GM12874 (cell line): ENCODE results near the gene TMEM207.

Experiments used
- TF ChIP-seq, protein P1 (sequence below): IDR thresholded peaks from 2 replicates; pipeline ENCODE4 v1.5.1; 2011; ENCODE audit warnings: low read depth, mild to moderate bottlenecking, control low read depth, low read length, moderate library complexity; ENCODE audit not compliant: insufficient read depth

TMEM207 gene

DNA sequence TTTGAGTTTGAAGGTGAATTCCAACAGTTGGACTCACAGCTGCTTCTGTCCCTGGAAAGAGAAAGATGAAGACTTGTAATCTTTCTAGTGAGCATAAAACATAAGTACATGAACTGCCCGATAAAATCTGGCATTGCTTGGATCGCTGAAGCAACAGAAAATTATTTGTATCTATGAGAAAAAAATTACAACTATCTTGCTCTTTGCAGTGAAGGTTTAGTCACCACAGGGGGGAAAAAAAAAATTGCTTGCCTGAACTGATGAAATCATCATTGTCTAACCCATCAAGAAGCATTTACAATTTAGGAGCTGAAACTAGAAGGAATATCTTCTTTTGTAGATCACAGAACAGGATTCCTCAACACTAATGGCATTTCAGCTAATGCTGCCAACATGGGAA lies 20.0 kb downstream of the TMEM207 start:
- TF ChIP-seq, protein P1, sequence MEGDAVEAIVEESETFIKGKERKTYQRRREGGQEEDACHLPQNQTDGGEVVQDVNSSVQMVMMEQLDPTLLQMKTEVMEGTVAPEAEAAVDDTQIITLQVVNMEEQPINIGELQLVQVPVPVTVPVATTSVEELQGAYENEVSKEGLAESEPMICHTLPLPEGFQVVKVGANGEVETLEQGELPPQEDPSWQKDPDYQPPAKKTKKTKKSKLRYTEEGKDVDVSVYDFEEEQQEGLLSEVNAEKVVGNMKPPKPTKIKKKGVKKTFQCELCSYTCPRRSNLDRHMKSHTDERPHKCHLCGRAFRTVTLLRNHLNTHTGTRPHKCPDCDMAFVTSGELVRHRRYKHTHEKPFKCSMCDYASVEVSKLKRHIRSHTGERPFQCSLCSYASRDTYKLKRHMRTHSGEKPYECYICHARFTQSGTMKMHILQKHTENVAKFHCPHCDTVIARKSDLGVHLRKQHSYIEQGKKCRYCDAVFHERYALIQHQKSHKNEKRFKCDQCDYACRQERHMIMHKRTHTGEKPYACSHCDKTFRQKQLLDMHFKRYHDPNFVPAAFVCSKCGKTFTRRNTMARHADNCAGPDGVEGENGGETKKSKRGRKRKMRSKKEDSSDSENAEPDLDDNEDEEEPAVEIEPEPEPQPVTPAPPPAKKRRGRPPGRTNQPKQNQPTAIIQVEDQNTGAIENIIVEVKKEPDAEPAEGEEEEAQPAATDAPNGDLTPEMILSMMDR = no peak

DNA sequence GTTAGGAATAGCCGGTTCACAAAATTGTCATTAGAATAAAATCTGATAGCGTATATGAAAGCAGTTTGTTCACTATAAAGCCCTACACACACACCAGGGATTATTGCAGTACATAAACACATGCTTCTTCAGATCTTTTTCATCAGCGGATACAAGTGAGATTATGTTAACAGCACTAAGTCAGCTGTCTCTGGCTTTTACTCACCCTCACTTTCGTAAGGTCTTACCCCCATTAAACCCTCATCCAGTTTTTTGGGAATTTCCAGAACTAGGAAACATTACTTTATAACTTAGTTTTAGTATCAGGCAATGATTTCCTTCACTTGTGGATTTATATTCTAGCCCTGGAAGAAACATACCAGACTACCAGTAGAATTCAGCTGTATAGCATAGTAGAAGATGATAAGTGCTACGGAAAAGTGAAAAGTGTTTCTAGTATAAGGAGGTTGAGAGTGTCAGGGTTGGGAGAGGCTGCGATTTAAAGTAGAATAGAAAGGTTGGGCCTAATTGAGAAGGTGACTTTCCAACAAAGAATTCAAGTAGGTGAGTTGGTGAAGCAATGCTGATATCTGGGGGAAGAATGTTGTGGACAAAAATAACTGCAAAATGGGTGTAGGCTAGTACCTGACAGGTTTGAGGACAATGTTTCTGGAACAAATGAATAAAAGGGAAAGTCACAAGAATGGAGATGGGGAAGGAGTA lies 22.7 kb downstream of the TMEM207 start:
- TF ChIP-seq, protein P1 = no peak

DNA sequence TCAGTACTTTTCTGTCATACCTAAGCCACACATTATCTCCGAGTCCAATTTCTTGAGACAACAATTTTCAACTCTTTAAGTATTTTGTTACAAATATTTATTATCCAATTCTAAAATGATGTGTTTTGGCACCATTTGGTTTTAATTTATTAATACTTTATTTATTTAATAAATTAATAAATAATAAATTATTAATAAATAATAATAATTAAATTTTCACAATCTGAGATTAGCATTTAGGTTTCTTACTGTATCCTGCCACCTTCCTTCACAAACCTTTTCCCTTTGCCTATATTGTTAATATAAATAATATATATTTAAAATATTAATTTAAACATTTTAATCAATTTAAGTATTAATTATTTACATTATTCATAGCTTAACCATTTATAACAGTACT lies 23.9 kb downstream of the TMEM207 start:
- TF ChIP-seq, protein P1 = no peak

DNA sequence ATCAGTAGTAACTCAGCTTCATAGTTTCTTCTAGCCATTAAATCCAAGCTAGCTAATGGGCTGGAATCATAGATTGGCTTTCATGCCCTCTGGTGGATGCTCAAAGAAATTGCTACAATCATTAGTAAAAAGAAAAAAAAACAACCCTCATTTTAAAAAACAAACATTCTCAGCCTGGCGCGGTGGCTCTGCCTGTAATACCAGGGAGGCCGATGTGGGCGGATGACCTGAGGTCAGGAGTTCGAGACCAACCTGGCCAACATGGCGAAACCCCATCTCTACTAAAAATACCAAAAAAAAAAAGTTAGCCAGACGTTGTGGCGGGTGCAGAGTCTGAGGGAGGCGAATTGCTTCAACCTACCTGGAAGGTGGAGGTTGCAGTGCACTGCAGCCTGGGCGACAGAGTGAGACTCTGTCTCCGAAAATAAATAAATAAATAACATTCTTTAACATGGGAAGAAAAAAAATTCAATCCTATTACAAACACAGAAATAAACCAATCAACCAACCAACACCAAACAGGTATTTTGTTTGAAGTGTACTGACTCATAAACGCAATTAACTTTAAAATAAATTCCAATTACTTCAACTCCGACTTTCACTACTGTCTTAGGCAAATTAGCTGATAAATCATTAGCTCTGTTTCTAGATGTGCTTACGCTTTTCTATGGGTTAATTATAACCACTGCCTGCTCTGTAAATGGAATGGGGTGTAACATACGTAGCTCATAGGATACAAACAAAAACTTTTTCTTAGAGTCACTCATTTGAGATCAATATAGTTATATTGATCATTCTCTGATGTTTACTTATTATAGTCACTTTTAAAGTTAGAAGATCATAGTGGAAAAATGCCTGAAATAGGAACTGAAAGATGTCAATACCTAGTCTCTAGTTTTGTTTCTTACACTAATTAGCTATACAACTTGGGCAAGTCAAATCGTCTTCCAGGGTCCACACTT lies 24.9 kb downstream of the TMEM207 start:
- TF ChIP-seq, protein P1 = peak; percentile 41; the same call in 1 of the 2 replicates

DNA sequence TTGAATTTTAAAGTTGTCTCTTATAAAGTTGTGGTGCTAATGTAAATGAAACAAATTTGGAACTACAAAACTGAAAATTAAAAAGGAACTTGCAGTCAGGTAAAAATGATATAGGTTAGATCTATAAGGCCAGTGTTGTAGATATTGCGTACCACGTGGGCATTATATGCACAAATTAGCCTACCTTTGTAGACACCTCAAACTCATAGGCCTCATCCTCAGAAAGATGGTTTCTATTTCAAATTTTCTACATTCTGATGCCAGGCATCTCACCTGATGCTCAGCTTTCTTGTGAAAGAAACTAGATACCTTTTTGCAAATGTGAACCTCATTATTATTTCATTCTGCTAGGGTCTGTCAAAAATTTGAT lies 25.6 kb downstream of the TMEM207 start:
- TF ChIP-seq, protein P1 = no peak

DNA sequence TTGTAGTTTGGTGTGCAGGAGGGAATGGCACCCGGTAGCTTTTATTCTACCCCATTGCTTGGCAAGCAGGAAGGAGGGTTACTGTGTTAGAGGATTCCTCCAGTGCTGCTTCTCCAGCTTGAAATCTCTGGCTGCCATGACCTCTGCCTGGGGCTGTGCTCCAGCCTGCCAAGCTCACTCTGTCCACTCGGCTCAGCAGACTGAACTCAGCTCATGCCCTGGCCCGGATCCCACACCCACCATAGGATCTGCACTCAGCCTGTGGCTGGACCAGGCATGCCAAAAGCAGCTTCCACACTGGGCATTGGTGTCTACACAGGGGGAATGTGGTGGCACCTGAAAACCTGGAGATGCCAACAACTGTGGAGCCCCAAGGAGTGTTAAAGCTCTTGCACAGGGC lies 35.4 kb downstream of the TMEM207 start:
- TF ChIP-seq, protein P1 = no peak

DNA sequence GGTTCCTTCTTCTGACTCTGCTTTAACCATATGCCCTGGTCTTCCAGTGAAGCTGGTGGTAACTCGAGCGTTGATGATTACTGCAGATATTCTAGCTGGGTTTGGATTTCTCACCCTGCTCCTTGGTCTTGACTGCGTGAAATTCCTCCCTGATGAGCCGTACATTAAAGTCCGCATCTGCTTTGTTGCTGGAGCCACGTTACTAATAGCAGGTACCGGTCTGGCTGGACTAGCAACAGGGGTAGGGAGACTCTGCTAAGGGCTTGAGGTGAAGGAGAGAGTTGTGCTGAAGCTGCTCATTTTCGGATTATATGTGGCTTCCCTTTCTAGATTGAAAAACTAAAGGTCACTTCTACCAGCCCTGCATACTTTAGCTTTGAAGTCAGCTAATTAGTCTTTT lies 45.0 kb downstream of the TMEM207 start:
- TF ChIP-seq, protein P1 = no peak
